GM12878 (cell line): ENCODE measurements around the gene GFM1. TPM values are rescaled to one million over a fixed set of nuclear protein-coding genes. Genes with fewer than 3 reads are reported as not detected.

Experiments used
- ATAC-seq: fragments of 200-7000 bp; cut with Tn5 transposase; 3 replicates; pipeline ENCODE4 v1.9.1; 2020; ENCODE audit warnings: mild to moderate bottlenecking, moderate library complexity
- BruUV-seq: library from RNA; stranded (reverse); fragments of 400-500 nt; replicated peaks from 2 replicates; lab custom pipeline; 2021; lab: Mats Ljungman, UMichigan
- CTCF ChIA-PET: fragments of 300-600 bp; sonication (Branson Sonifier 250); formaldehyde crosslinking; extraction: SDS; loops from one replicate; lab custom pipeline; 2021; ENCODE audit warnings: inconsistent platforms; lab: Yijun Ruan, JAX
- POLR2A ChIA-PET: fragments of 350-600 bp; formaldehyde crosslinking; extraction: SDS; loops from one replicate; lab custom pipeline; 2021; ENCODE audit warnings: inconsistent platforms; lab: Charles Lee
- RAD21 ChIA-PET: fragments of 300-600 bp; sonication (Branson Sonifier 250); formaldehyde crosslinking; loops from one replicate; lab custom pipeline; 2023; ENCODE audit warnings: antibody characterized with exemption; ENCODE audit not compliant: unreplicated experiment; lab: Charles Lee
- SMC1A ChIA-PET: fragments of 300-600 bp; sonication (Branson Sonifier 250); formaldehyde crosslinking; loops from one replicate; lab custom pipeline; 2023; ENCODE audit not compliant: unreplicated experiment, uncharacterized antibody; lab: Charles Lee
- DNase-seq: peaks from one replicate; pipeline ENCODE4 v3.0.0-alpha.2; 2011; ENCODE audit warnings: low read depth, low spot score
- FAIRE-seq: peaks from 3 replicates; lab custom pipeline; 2011; peaks lifted over from hg19 to GRCh38; lab: Jason Lieb, UNC
- H2AFZ ChIP-seq: 2 replicates; pipeline ENCODE4 v1.6.0; 2011; ENCODE audit warnings: low read depth, low read length, control low read depth; ENCODE audit not compliant: control insufficient read depth
- H3K27ac ChIP-seq: 2 replicates; pipeline ENCODE4 v1.5.1; 2011; ENCODE audit warnings: control low read depth; ENCODE audit not compliant: control insufficient read depth, insufficient read depth
- H3K27me3 ChIP-seq, 2 experiments: replicated peaks in 1 of 2; 2 replicates each; pipeline versions ENCODE4 v1.6.0 to v1.6.1; 2011; ENCODE audit warnings: low read length in 1 of 2; ENCODE audit not compliant: control insufficient read depth in 2 of 2, insufficient read depth in 2 of 2
- H3K36me3 ChIP-seq, 2 experiments: 2 replicates each; pipeline ENCODE4 v1.5.1; 2011; ENCODE audit warnings: low read length in 1 of 2; ENCODE audit not compliant: control insufficient read depth in 2 of 2, insufficient read depth in 2 of 2
- H3K4me1 ChIP-seq: 2 replicates; pipeline ENCODE4 v1.6.1; 2011; ENCODE audit warnings: mild to moderate bottlenecking, low read length, moderate library complexity, mixed read lengths; ENCODE audit not compliant: control insufficient read depth, insufficient read depth
- H3K4me2 ChIP-seq: 2 replicates; pipeline ENCODE4 v1.6.0; 2011; ENCODE audit warnings: control low read depth; ENCODE audit not compliant: control insufficient read depth, insufficient read depth
- H3K4me3 ChIP-seq: fragments of 200-600 bp; sonication (generic); 2 replicates; pipeline ENCODE4 v1.5.1; 2016
- H3K79me2 ChIP-seq: 2 replicates; pipeline ENCODE4 v1.6.0; 2011; ENCODE audit warnings: low read length; ENCODE audit not compliant: control insufficient read depth, insufficient read depth
- H3K9ac ChIP-seq: 2 replicates; pipeline ENCODE4 v1.8.0; 2011; ENCODE audit warnings: low read length, control low read depth, mixed read lengths; ENCODE audit not compliant: control insufficient read depth, insufficient read depth
- H3K9me3 ChIP-seq: replicated peaks from 3 replicates; pipeline ENCODE4 v1.5.1; 2011; ENCODE audit warnings: mild to moderate bottlenecking, low read length; ENCODE audit not compliant: control insufficient read depth, insufficient read depth
- H4K20me1 ChIP-seq: 2 replicates; pipeline ENCODE4 v1.6.0; 2011; ENCODE audit not compliant: control insufficient read depth, insufficient read depth
- EED ChIP-seq: sonication (generic); IDR thresholded peaks from 2 replicates; pipeline ENCODE4 v1.6.1; 2016; ENCODE audit warnings: antibody characterized with exemption, low read depth
- FOS ChIP-seq: IDR thresholded peaks from 3 replicates; pipeline ENCODE4 v1.6.1; 2011; ENCODE audit warnings: borderline replicate concordance; ENCODE audit not compliant: insufficient read length; ENCODE audit errors: extremely low read depth
- GATAD2B ChIP-seq: fragments of 450-650 bp; conservative IDR thresholded peaks from 2 replicates; pipeline ENCODE4 v1.6.1; 2017; ENCODE audit warnings: low read depth, mild to moderate bottlenecking, moderate library complexity
- IKZF1 ChIP-seq: fragments of 450-650 bp; conservative IDR thresholded peaks from 2 replicates; pipeline ENCODE4 v1.6.1; 2017; ENCODE audit warnings: antibody characterized with exemption, mild to moderate bottlenecking
- MXI1 ChIP-seq: fragments of 150-350 bp; IDR thresholded peaks from 2 replicates; pipeline ENCODE4 v1.6.1; 2011; ENCODE audit warnings: low read depth, mild to moderate bottlenecking, inconsistent platforms, low read length, improper control_type of control experiment
- MYB ChIP-seq: fragments of 150-350 bp; IDR thresholded peaks from 2 replicates; pipeline ENCODE4 v1.6.1; 2014; ENCODE audit warnings: mild to moderate bottlenecking, low read depth, low read length, borderline replicate concordance
- POLR2A ChIP-seq: IDR thresholded peaks from 2 replicates; pipeline ENCODE4 v1.6.1; 2011; ENCODE audit warnings: low read depth, mild to moderate bottlenecking, low read length
- RBBP5 ChIP-seq: fragments of 200-600 bp; sonication (generic); conservative IDR thresholded peaks from 2 replicates; pipeline ENCODE4 v1.6.1; 2016
- SKIL ChIP-seq: fragments of 450-650 bp; IDR thresholded peaks from 2 replicates; pipeline ENCODE4 v1.6.1; 2017; ENCODE audit warnings: mild to moderate bottlenecking, low read depth, inconsistent platforms; ENCODE audit not compliant: poor library complexity, severe bottlenecking
- SMAD5 ChIP-seq: IDR thresholded peaks from 2 replicates; pipeline ENCODE4 v1.6.1; 2016; ENCODE audit warnings: antibody characterized with exemption, low read depth
- ZNF384 ChIP-seq: IDR thresholded peaks from 2 replicates; pipeline ENCODE4 v1.6.1; 2012; ENCODE audit warnings: low read depth, mild to moderate bottlenecking, low read length, improper control_type of control experiment, borderline replicate concordance
- ZNF622 ChIP-seq: fragments of 450-650 bp; IDR thresholded peaks from 2 replicates; pipeline ENCODE4 v1.6.1; 2017; ENCODE audit warnings: mild to moderate bottlenecking, inconsistent platforms
- whole genome bisulfite sequencing: methylation state at CpG from one replicate; pipeline ENCODE4 v1.1.6; 2016; ENCODE audit warnings: low lambda C conversion rate; ENCODE audit not compliant: insufficient replicate concordance, insufficient coverage; ENCODE audit errors: missing lambda C conversion rate; 5-methylcytosine and 5-hydroxymethylcytosine counted together
- in situ Hi-C: fragments of 300-500 bp; cut with MboI; formaldehyde crosslinking; loops from 9 replicates; pipeline ENCODE4 v1.14.3; 2018; ENCODE audit warnings: mixed read lengths
- intact Hi-C: fragments of 100-400 bp; cut with micrococcal nuclease; formaldehyde crosslinking; loops from one replicate; pipeline ENCODE4 v1.14.2; 2022; ENCODE audit not compliant: unreplicated experiment
- polyA plus RNA-seq, 11 experiments: library from polyadenylated mRNA; depleted of rRNA in 4 of 11; unstranded in 6 of 11; stranded (reverse) in 5 of 11; fragments of >200 nt; fragmentation: Nextera tagmentation in 4 of 11; fragmentation: Illumina TruSeq in 1 of 11; extraction: Ambion mirVana in 4 of 11; extraction: Trizol in 1 of 11; gene quantifications; 1 replicate in 1 of 11; 2 replicates in 10 of 11; pipeline versions ENCODE4 v1.2.1 to v1.2.3, GENCODE V29; 2011 to 2016; ENCODE audit warnings: inconsistent platforms in 2 of 11, missing spikeins in 2 of 11, low read depth in 1 of 11
- total RNA-seq, 4 experiments: library from RNA; depleted of rRNA in 3 of 4; stranded (reverse); fragments of >200 nt in 3 of 4; fragmentation: Illumina TruSeq in 1 of 4; extraction: Trizol in 1 of 4; gene quantifications; 2 replicates each; pipeline versions ENCODE4 v1.2.1 to v1.2.3, GENCODE V29; 2013 to 2021

Gene GFM1
- total and polyA plus RNA-seq, 10 of the 15 experiments (the other 5 are each of a cell fraction or from before 2014, with no cell fraction given): 36.9 to 87.2 (median 57.3) TPM

GRCh38 chr3:158617982-158618875 lies 26.1 kb upstream of the GFM1 start:
- DNase-seq (no peak), FAIRE-seq (no peak), ATAC-seq (no peak)
- H4K20me1 ChIP-seq: no peaks in the 10 kb centered on the region
- H2AFZ ChIP-seq: no peak overlapping the region
- H3K4me2 ChIP-seq: no peak overlapping the region
- no peaks in the 10 kb centered on the region for H3K4me1 ChIP-seq
- H3K79me2 ChIP-seq: no peaks in the 10 kb centered on the region
- no peak overlapping the region for H3K9ac ChIP-seq
- ChIA-PET SMC1A (interaction anchor here (0.9 to 1.4 kb wide), 2 partner anchors 8 to 13 kb away, joined by 3 read pairs; no protein-coding TSS in a partner anchor), CTCF (interaction anchor here (0.7 to 1.3 kb wide), 4 partner anchors 11 to 1830 kb away, joined by 3 read pairs; no protein-coding TSS in a partner anchor), RAD21 (no interaction called here), POLR2A (no interaction called here)
- in situ Hi-C loops: no loop called here
- no peaks in the 10 kb centered on the region for H3K27me3 ChIP-seq
- no peak for TF ChIP-seq SKIL
- TF ChIP-seq ZNF384: no peak
- no peak for TF ChIP-seq IKZF1
- no peak for TF ChIP-seq MYB
- no peak for TF ChIP-seq EED
- no peak for TF ChIP-seq SMAD5
- TF ChIP-seq MXI1: no peak
- no peak for TF ChIP-seq FOS
- no peak for TF ChIP-seq GATAD2B
- no peak for TF ChIP-seq POLR2A
- no peak for TF ChIP-seq RBBP5
- no peak for TF ChIP-seq ZNF622
- WGBS: 0% methylated on average over 1 of the region's 1 CpG
- intact Hi-C loops: no loop called here
- no peak overlapping the region for H3K27ac ChIP-seq
- H3K36me3 ChIP-seq: no peaks in the 10 kb centered on the region
- no peaks in the 10 kb centered on the region; the same call in 2 of the 3 replicates for H3K9me3 ChIP-seq
- H3K4me3 ChIP-seq: no peak overlapping the region
- BruUV-seq: no TSS peak
